Smooth muscle cell (in vitro differentiated cells): ENCODE measurements around the gene TBCK. TPM values are rescaled to one million over a fixed set of nuclear protein-coding genes. Genes with fewer than 3 reads are reported as not detected.

Source experiments
- DNase-seq: peaks from one replicate; lab custom pipeline; 2025; ENCODE audit not compliant: unreplicated experiment; lab: John Stamatoyannopoulos, UW
- H2AFZ ChIP-seq: fragments of 200-600 bp; sonication (generic); 2 replicates; pipeline ENCODE4 v1.6.0; 2016; ENCODE audit warnings: antibody characterized with exemption, low read depth, mild to moderate bottlenecking
- H3F3A ChIP-seq: fragments of 200-600 bp; sonication (generic); 2 replicates; pipeline ENCODE4 v1.6.0; 2017; ENCODE audit warnings: antibody characterized with exemption, low read depth
- H3K27ac ChIP-seq: fragments of 200-600 bp; sonication (generic); 2 replicates; pipeline ENCODE4 v1.5.1; 2016; ENCODE audit warnings: low read depth, mild to moderate bottlenecking
- H3K27me3 ChIP-seq: fragments of 200-600 bp; sonication (generic); 2 replicates; pipeline ENCODE4 v1.6.1; 2016; ENCODE audit warnings: low read depth, mild to moderate bottlenecking
- H3K36me3 ChIP-seq: fragments of 200-600 bp; sonication (generic); 2 replicates; pipeline ENCODE4 v1.5.1; 2016; ENCODE audit warnings: low read depth
- H3K4me1 ChIP-seq: fragments of 200-600 bp; sonication (generic); 2 replicates; pipeline ENCODE4 v1.5.1; 2016; ENCODE audit warnings: low read depth
- H3K4me2 ChIP-seq: fragments of 200-600 bp; sonication (generic); 2 replicates; pipeline ENCODE4 v1.6.0; 2016; ENCODE audit warnings: mild to moderate bottlenecking
- H3K4me3 ChIP-seq: fragments of 200-600 bp; sonication (generic); 2 replicates; pipeline ENCODE4 v1.5.1; 2016; ENCODE audit warnings: mild to moderate bottlenecking
- H3K79me2 ChIP-seq: fragments of 200-600 bp; sonication (generic); 2 replicates; pipeline ENCODE4 v1.6.0; 2016; ENCODE audit warnings: low read depth, mild to moderate bottlenecking
- H3K9ac ChIP-seq: fragments of 200-600 bp; sonication (generic); 2 replicates; pipeline ENCODE4 v1.6.0; 2016; ENCODE audit warnings: low read depth
- H3K9me3 ChIP-seq: fragments of 200-600 bp; sonication (generic); replicated peaks from 2 replicates; pipeline ENCODE4 v1.5.1; 2016; ENCODE audit warnings: low read depth
- H4K20me1 ChIP-seq: fragments of 200-600 bp; sonication (generic); 2 replicates; pipeline ENCODE4 v1.6.0; 2016; ENCODE audit warnings: low read depth
- WGBS: methylation state at CpG from one replicate; pipeline ENCODE4 v1.1.7; 2016; ENCODE audit warnings: low lambda C conversion rate; 5-methylcytosine and 5-hydroxymethylcytosine counted together
- polyA plus RNA-seq: library from polyadenylated mRNA; unstranded; fragments of >200 nt; fragmentation: Nextera tagmentation; extraction: Ambion mirVana; gene quantifications from 2 replicates; pipeline ENCODE4 v1.2.1, GENCODE V29; 2016
- total RNA-seq: library from RNA; depleted of rRNA; stranded (reverse); fragments of >200 nt; gene quantifications from 2 replicates; pipeline ENCODE4 v1.2.3, GENCODE V29; 2014
- TF ChIP-seq, protein P1 (sequence below): fragments of 200-600 bp; sonication (generic); IDR thresholded peaks from 2 replicates; pipeline ENCODE4 v1.5.1; 2017; ENCODE audit warnings: borderline replicate concordance, mild to moderate bottlenecking, antibody characterized with exemption; ENCODE audit not compliant: insufficient read depth, poor library complexity, severe bottlenecking

Gene TBCK
- total and polyA plus RNA-seq, 2 experiments from 2014 or later = 10.0 to 28.1 TPM

GRCh38 chr4:106351016-106351415 lies 35.0 kb upstream of the TBCK start:
- no peaks in the 10 kb centered on the region for H4K20me1 ChIP-seq
- DNase-seq = no peak

DNA sequence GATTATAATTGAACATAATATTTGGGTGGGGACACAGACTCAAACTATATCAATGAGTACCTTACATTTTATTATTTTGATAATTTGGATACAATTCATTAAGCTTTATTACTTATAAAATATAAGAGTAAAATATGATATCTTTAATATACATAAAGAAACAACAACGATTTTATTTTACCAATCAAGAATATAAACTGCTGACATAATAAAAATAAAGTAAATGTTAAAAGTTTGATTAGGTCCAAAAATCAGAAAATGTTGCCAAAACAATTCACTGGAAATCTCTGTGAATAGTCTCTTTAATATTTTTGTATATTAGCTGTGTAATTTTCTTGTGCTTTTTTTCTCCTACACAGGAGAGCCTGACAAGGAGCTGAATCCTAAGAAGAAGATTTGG lies 31.2 kb upstream of the TBCK start:
- Histone ChIP-seq H3K4me3 (no peak overlapping the region), H4K20me1 (peaks cover 13% of the 10 kb centered on the region), H3K9ac (no peak overlapping the region), H3K79me2 (peaks cover 11% of the 10 kb centered on the region), H3K4me2 (no peak overlapping the region), H3K36me3 (no peaks in the 10 kb centered on the region), H3K9me3 (no peaks in the 10 kb centered on the region), H3K4me1 (no peaks in the 10 kb centered on the region), H2AFZ (no peak overlapping the region), H3K27me3 (no peaks in the 10 kb centered on the region), H3K27ac (no peak overlapping the region), H3F3A (no peaks in the 10 kb centered on the region)
- WGBS = 96% methylated on average over 1 of the region's 1 CpG
- TF ChIP-seq, protein P1, sequence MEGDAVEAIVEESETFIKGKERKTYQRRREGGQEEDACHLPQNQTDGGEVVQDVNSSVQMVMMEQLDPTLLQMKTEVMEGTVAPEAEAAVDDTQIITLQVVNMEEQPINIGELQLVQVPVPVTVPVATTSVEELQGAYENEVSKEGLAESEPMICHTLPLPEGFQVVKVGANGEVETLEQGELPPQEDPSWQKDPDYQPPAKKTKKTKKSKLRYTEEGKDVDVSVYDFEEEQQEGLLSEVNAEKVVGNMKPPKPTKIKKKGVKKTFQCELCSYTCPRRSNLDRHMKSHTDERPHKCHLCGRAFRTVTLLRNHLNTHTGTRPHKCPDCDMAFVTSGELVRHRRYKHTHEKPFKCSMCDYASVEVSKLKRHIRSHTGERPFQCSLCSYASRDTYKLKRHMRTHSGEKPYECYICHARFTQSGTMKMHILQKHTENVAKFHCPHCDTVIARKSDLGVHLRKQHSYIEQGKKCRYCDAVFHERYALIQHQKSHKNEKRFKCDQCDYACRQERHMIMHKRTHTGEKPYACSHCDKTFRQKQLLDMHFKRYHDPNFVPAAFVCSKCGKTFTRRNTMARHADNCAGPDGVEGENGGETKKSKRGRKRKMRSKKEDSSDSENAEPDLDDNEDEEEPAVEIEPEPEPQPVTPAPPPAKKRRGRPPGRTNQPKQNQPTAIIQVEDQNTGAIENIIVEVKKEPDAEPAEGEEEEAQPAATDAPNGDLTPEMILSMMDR = no peak
- DNase-seq = no peak

More at GRCh38 chr4:106351016-106351415, 35.0 kb upstream of the TBCK start:
- Histone ChIP-seq H2AFZ (no peak overlapping the region), H3K79me2 (no peaks in the 10 kb centered on the region), H3K4me3 (no peak overlapping the region), H3F3A (no peaks in the 10 kb centered on the region), H3K27me3 (no peaks in the 10 kb centered on the region), H3K4me2 (no peak overlapping the region), H3K9me3 (no peaks in the 10 kb centered on the region), H3K9ac (no peak overlapping the region), H3K36me3 (no peaks in the 10 kb centered on the region), H3K4me1 (no peaks in the 10 kb centered on the region), H3K27ac (no peak overlapping the region)
- TF ChIP-seq, protein P1 = no peak

- WGBS = 85% methylated on average over 1 of the region's 1 CpG
- H2AFZ ChIP-seq = no peak overlapping the region
- H4K20me1 ChIP-seq = peaks cover 17% of the 10 kb centered on the region
- no peaks in the 10 kb centered on the region for H3K27me3 ChIP-seq
- no peaks in the 10 kb centered on the region for H3F3A ChIP-seq
- peak overlapping the region; percentile 21 for H3K27ac ChIP-seq
- H3K9ac ChIP-seq = no peak overlapping the region
- TF ChIP-seq, protein P1 = no peak
- no peaks in the 10 kb centered on the region for H3K4me1 ChIP-seq
- no peaks in the 10 kb centered on the region for H3K36me3 ChIP-seq
- H3K9me3 ChIP-seq = no peaks in the 10 kb centered on the region
- peaks cover 28% of the 10 kb centered on the region for H3K79me2 ChIP-seq
- no peak for DNase-seq
- H3K4me2 ChIP-seq = no peak overlapping the region
- H3K4me3 ChIP-seq = no peak overlapping the region
Measured at GRCh38 chr4:106344647-106344970, 28.6 kb upstream of the TBCK start.

- peaks cover 33% of the 10 kb centered on the region for H3K79me2 ChIP-seq
- H3K27me3 ChIP-seq = no peaks in the 10 kb centered on the region
- DNase-seq = no peak
- H3K4me1 ChIP-seq = no peaks in the 10 kb centered on the region
- peaks cover 17% of the 10 kb centered on the region for H4K20me1 ChIP-seq
- no peaks in the 10 kb centered on the region for H3K9me3 ChIP-seq
- TF ChIP-seq, protein P1 = no peak
- 96% methylated on average over 2 of the region's 2 CpGs for WGBS
- H2AFZ ChIP-seq = no peak overlapping the region
- no peaks in the 10 kb centered on the region for H3K36me3 ChIP-seq
- H3K4me3 ChIP-seq = no peak overlapping the region
- H3F3A ChIP-seq = no peaks in the 10 kb centered on the region
- H3K27ac ChIP-seq = peak overlapping the region; percentile 21
- no peak overlapping the region for H3K4me2 ChIP-seq
- H3K9ac ChIP-seq = no peak overlapping the region
Measured at GRCh38 chr4:106343865-106344646, 28.0 kb upstream of the TBCK start.
